Measurements from ENCODE around the gene SMARCB1.

- no peak for TF ChIP-seq EZH2 (IDR thresholded peaks at IDR 0.05; ENCODE audit: low read length, missing control alignments)
- TF ChIP-seq CTCF (conservative IDR thresholded peaks at IDR 0.05 in 1 of 2, IDR thresholded peaks at IDR 0.05 in 1 of 2; ENCODE audit: low read depth in 1 of 2, low read length in 2 of 2) = no peak
Measured at GRCh38 chr22:23780146-23780748, 6.5 kb upstream of the SMARCB1 start.

Data from fibroblast of lung (primary cell).